Endothelial cell of umbilical vein (primary cell): ENCODE results near the gene ITPKC. TPM values are rescaled to one million over a fixed set of nuclear protein-coding genes. Genes with fewer than 3 reads are reported as not detected.

Source experiments
- BruUV-seq: library from RNA; stranded (reverse); fragments of 400-500 nt; replicated peaks from 2 replicates; lab custom pipeline; 2021; lab: Mats Ljungman, UMichigan
- CTCF ChIA-PET: fragments of 300-600, 350-600 bp; sonication (Branson Sonifier 250); formaldehyde crosslinking; loops from one replicate; lab custom pipeline; 2021; ENCODE audit warnings: antibody characterized with exemption, inconsistent platforms; lab: Charles Lee
- POLR2A ChIA-PET: fragments of 300-600, 350-600 bp; sonication (Branson Sonifier 250); formaldehyde crosslinking; loops from one replicate; lab custom pipeline; 2021; ENCODE audit warnings: antibody characterized with exemption, inconsistent platforms; lab: Charles Lee
- DNase-seq: peaks from one replicate; pipeline ENCODE4 v3.0.0-alpha.2; 2011; ENCODE audit warnings: low read depth, low spot score
- FAIRE-seq: peaks from 2 replicates; lab custom pipeline; 2011; peaks lifted over from hg19 to GRCh38; lab: Jason Lieb, UNC
- H2AFZ ChIP-seq: 2 replicates; pipeline ENCODE4 v1.6.0; 2012; ENCODE audit warnings: low read depth, low read length, control low read depth, inconsistent platforms
- H3K27ac ChIP-seq: 2 replicates; pipeline ENCODE4 v1.5.1; 2011; ENCODE audit warnings: low read depth, mild to moderate bottlenecking, control low read depth, low read length, moderate library complexity; ENCODE audit not compliant: insufficient read depth
- H3K27me3 ChIP-seq, 2 experiments: 2 replicates each; pipeline versions ENCODE4 v1.6.0 to v1.6.1; 2011; ENCODE audit warnings: low read length in 2 of 2, mixed read lengths in 1 of 2; ENCODE audit not compliant: control insufficient read depth in 2 of 2, insufficient read depth in 2 of 2
- H3K36me3 ChIP-seq, 2 experiments: 2 replicates in 1 of 2; 3 replicates in 1 of 2; pipeline ENCODE4 v1.5.1; 2011; ENCODE audit warnings: low read length in 2 of 2, mild to moderate bottlenecking in 1 of 2, moderate library complexity in 1 of 2; ENCODE audit not compliant: control insufficient read depth in 2 of 2, insufficient read depth in 2 of 2; ENCODE audit errors: extremely low read depth in 1 of 2
- H3K4me1 ChIP-seq: 3 replicates; pipeline ENCODE4 v1.5.1; 2011; ENCODE audit warnings: mild to moderate bottlenecking, low read length; ENCODE audit not compliant: control insufficient read depth, insufficient read depth; ENCODE audit errors: extremely low read depth
- H3K4me2 ChIP-seq: 2 replicates; pipeline ENCODE4 v1.6.1; 2011; ENCODE audit warnings: low read length, control low read depth, mixed read lengths; ENCODE audit not compliant: insufficient read depth
- H3K4me3 ChIP-seq, 3 experiments: fragments of 200-600 bp in 1 of 3; sonication (generic), shearing (Covaris generic) in 1 of 3; replicated peaks in 1 of 3; 2 replicates each; pipeline ENCODE4 v1.5.1; 2011 to 2016; ENCODE audit warnings: control low read depth in 3 of 3, low read length in 3 of 3, mild to moderate bottlenecking in 2 of 3, inconsistent platforms in 1 of 3, low read depth in 1 of 3, moderate library complexity in 1 of 3; ENCODE audit not compliant: insufficient read depth in 1 of 3
- H3K79me2 ChIP-seq: 2 replicates; pipeline ENCODE4 v1.6.0; 2012; ENCODE audit warnings: low read length, inconsistent platforms; ENCODE audit not compliant: control insufficient read depth, insufficient read depth
- H3K9ac ChIP-seq: replicated peaks from 2 replicates; pipeline ENCODE3; 2011; ENCODE audit warnings: low read length, control low read depth; ENCODE audit not compliant: insufficient read depth; ENCODE audit errors: extremely low read depth
- H3K9me1 ChIP-seq: replicated peaks from 3 replicates; pipeline ENCODE4 v1.6.0; 2011; ENCODE audit warnings: mild to moderate bottlenecking, low read length; ENCODE audit not compliant: control insufficient read depth, insufficient read depth; ENCODE audit errors: extremely low read depth
- H3K9me3 ChIP-seq: replicated peaks from 2 replicates; pipeline ENCODE4 v1.5.1; 2012; ENCODE audit warnings: low read length, inconsistent platforms; ENCODE audit not compliant: control insufficient read depth, insufficient read depth
- H4K20me1 ChIP-seq: replicated peaks from 2 replicates; pipeline ENCODE3; 2011; ENCODE audit warnings: mild to moderate bottlenecking, low read length; ENCODE audit not compliant: control insufficient read depth, insufficient read depth; ENCODE audit errors: extremely low read depth
- EZH2 ChIP-seq: IDR thresholded peaks from 2 replicates; pipeline ENCODE4 v1.6.1; 2012; ENCODE audit warnings: borderline replicate concordance, low read depth, mild to moderate bottlenecking, moderate library complexity, low read length, inconsistent platforms; ENCODE audit not compliant: severe bottlenecking
- FOS ChIP-seq: IDR thresholded peaks from 2 replicates; pipeline ENCODE4 v1.6.1; 2011; ENCODE audit warnings: mild to moderate bottlenecking, low read length, moderate library complexity, borderline replicate concordance; ENCODE audit not compliant: insufficient read depth
- GATA2 ChIP-seq: IDR thresholded peaks from 2 replicates; pipeline ENCODE4 v1.7.0; 2011; ENCODE audit warnings: low read depth, mild to moderate bottlenecking, moderate library complexity, mixed read lengths, low read length; ENCODE audit not compliant: insufficient read length, insufficient read depth
- JUN ChIP-seq: IDR thresholded peaks from 2 replicates; pipeline ENCODE4 v1.6.1; 2011; ENCODE audit warnings: borderline replicate concordance, low read depth; ENCODE audit not compliant: insufficient read length, insufficient read depth
- MYC ChIP-seq: IDR thresholded peaks from one replicate; pipeline ENCODE4 v1.6.1; 2011; ENCODE audit warnings: mild to moderate bottlenecking, low read depth, low read length
- POLR2A ChIP-seq: IDR thresholded peaks from 2 replicates; pipeline ENCODE4 v1.6.1; 2012; ENCODE audit warnings: low read depth, mild to moderate bottlenecking, control low read depth, low read length
- POLR2AphosphoS5 ChIP-seq: IDR thresholded peaks from 2 replicates; pipeline ENCODE4 v1.6.1; 2012; ENCODE audit warnings: low read depth, mild to moderate bottlenecking, control low read depth, low read length, moderate library complexity; ENCODE audit not compliant: insufficient read depth
- dilution Hi-C: fragments of 300-500 bp; cut with MboI; formaldehyde crosslinking; loops from one replicate; pipeline ENCODE4 v1.15.0; 2019; ENCODE audit warnings: low sequenced_read_pairs; ENCODE audit not compliant: extremely low pct_ligation_motif_present
- intact Hi-C: fragments of 100-400 bp; cut with micrococcal nuclease; formaldehyde crosslinking; loops from one replicate; pipeline ENCODE4 v1.10.0; 2022
- polyA plus RNA-seq, 4 experiments: library from polyadenylated mRNA; depleted of rRNA in 3 of 4; stranded (reverse) in 3 of 4; unstranded in 1 of 4; fragments of >200 nt; gene quantifications; 2 replicates each; pipeline versions ENCODE4 v1.2.1 to v1.2.3, GENCODE V29; 2011 to 2012; ENCODE audit warnings: missing spikeins in 1 of 4
- total RNA-seq: library from RNA; stranded (reverse); gene quantifications from 2 replicates; pipeline ENCODE4 v1.2.3, GENCODE V29; 2021
- TF ChIP-seq, protein P1 (sequence below), 2 donors: IDR thresholded peaks; 1 replicate in 1 of 2; 2 replicates in 1 of 2; pipeline ENCODE4 v1.5.1; 2011; ENCODE audit warnings: low read length in 2 of 2, mild to moderate bottlenecking in 2 of 2, moderate library complexity in 2 of 2, control low read depth in 1 of 2, inconsistent platforms in 1 of 2, low read depth in 1 of 2; ENCODE audit not compliant: insufficient read depth in 1 of 2; ENCODE audit errors: extremely low read depth in 1 of 2
- TF ChIP-seq, protein P2 (sequence below): IDR thresholded peaks from 2 replicates; pipeline ENCODE4 v1.6.1; 2011; ENCODE audit not compliant: insufficient read depth, insufficient read length

ITPKC gene
- total and polyA plus RNA-seq, 2 donors (not counting 3 experiments of a cell fraction or from before 2014, with no cell fraction given) = 7.3 to 16.1 TPM

DNA sequence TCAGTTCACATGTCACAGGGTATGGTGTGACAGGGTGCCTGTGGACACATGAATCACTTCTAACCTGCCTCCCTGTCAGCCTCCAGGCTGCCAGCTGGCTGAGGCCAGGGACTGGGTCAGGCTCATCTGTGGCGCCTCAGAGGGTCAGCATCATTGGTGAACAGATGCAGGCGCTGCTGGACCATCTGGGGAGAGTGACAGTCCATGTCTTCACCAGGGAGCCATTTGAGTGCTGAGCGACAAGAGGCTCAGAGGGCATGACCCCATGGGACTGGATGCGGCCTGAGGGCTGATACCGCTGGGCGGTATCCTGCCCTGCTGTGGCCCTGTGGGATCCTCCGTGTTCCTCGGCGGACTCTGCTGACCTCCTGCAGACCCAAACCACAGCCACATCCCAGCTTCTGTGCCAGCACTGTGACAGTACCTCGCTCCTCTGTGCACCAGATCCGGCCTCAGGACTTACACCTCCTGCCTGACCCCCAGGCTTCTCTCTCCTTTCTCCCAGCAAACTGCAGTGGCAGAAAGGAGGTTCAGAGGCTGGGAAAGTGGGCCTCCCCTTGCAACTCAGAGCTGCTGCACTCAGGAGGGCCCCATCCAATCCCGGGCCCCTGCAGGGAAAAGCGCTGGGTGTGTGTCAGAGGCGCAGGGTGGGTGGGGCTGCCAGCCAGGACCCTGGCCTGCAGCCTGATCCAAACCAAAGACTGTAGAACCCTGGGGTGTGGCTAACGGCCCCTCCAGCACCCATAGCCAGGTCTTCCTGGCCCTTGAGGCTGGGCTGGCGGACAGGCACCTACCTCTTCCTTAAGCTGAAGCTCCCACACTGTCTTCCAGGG is 23.2 kb downstream of the ITPKC start:
- intact Hi-C loops (no loop called here), dilution Hi-C loops (no loop called here)
- Histone ChIP-seq H3K4me1 (peaks cover 3% of the 10 kb centered on the region), H3K4me3 (no peak overlapping the region), H3K4me2 (no peak overlapping the region), H2AFZ (no peak overlapping the region), H3K36me3 (peaks cover 9 to 22% of the 10 kb centered on the region in 2 experiments), H4K20me1 (no peaks in the 10 kb centered on the region), H3K9me3 (no peaks in the 10 kb centered on the region), H3K9ac (no peak overlapping the region), H3K27ac (no peak overlapping the region), H3K27me3 (no peaks in the 10 kb centered on the region), H3K79me2 (no peaks in the 10 kb centered on the region), H3K9me1 (no peaks in the 10 kb centered on the region)
- CTCF ChIA-PET = no interaction called here
- BruUV-seq = TSS peak; percentile 57
- FAIRE-seq (no peak), DNase-seq (no peak)
- TF ChIP-seq GATA2 (no peak), FOS (no peak), POLR2A (no peak), POLR2AphosphoS5 (no peak), JUN (no peak), EZH2 (no peak), MYC (no peak)
- TF ChIP-seq, protein P1, sequence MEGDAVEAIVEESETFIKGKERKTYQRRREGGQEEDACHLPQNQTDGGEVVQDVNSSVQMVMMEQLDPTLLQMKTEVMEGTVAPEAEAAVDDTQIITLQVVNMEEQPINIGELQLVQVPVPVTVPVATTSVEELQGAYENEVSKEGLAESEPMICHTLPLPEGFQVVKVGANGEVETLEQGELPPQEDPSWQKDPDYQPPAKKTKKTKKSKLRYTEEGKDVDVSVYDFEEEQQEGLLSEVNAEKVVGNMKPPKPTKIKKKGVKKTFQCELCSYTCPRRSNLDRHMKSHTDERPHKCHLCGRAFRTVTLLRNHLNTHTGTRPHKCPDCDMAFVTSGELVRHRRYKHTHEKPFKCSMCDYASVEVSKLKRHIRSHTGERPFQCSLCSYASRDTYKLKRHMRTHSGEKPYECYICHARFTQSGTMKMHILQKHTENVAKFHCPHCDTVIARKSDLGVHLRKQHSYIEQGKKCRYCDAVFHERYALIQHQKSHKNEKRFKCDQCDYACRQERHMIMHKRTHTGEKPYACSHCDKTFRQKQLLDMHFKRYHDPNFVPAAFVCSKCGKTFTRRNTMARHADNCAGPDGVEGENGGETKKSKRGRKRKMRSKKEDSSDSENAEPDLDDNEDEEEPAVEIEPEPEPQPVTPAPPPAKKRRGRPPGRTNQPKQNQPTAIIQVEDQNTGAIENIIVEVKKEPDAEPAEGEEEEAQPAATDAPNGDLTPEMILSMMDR (IDR thresholded peaks at IDR 0.05; ENCODE audit: extremely low read depth in 1 of 2, insufficient read depth in 1 of 2, low read depth in 1 of 2, low read length in 2 of 2) = no peak
- TF ChIP-seq, protein P2, sequence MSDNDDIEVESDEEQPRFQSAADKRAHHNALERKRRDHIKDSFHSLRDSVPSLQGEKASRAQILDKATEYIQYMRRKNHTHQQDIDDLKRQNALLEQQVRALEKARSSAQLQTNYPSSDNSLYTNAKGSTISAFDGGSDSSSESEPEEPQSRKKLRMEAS = no peak
- POLR2A ChIA-PET = no interaction called here
